ENCODE data around the gene BCAR1. TPM values are rescaled to one million over a fixed set of nuclear protein-coding genes. Genes with fewer than 3 reads are reported as not detected.

Gene BCAR1
- total and polyA plus RNA-seq, 10 of the 15 experiments (the other 5 are each of a cell fraction or from before 2014, with no cell fraction given) = 0.13 to 14.1 (median 2.8) TPM; not detected in 1

DNA sequence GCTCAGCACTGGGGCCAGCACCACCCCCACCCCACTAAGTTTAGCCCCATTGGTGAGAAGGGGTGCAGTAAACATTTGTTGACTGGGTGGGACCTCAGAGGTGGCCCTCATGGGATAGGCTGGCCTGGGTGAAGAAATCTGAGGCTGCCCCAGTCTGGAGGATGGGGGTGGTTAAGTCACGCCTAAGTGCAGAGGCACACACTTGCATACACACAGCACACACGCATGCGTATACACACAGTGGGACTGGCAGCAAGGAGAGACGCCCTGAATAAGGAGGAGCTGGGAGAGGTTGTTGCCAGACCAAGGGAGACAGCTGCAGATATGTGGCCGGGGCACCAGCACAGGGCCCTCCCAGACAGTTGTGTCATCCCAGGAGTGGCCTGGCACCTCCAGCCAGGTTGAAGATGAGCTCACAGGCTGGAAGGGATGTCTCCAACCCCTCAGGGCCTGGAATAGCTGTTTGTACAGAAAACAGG, 3.0 kb upstream of the BCAR1 start:
- H3K36me3 ChIP-seq (ENCODE audit: control insufficient read depth in 2 of 2, insufficient read depth in 2 of 2, low read length in 1 of 2) = no peaks in the 10 kb centered on the region
- H3K27ac ChIP-seq (ENCODE audit: control insufficient read depth, insufficient read depth) = no peak overlapping the region
- H3K27me3 ChIP-seq (replicated peaks in 1 of 2; ENCODE audit: control insufficient read depth in 2 of 2, insufficient read depth in 2 of 2, low read length in 1 of 2) = peaks cover 0 to 4% of the 10 kb centered on the region in 2 experiments; a peak in 1 of 4 replicates
- H3K4me2 ChIP-seq (ENCODE audit: control insufficient read depth, insufficient read depth) = no peak overlapping the region
- intact Hi-C loops (cut with micrococcal nuclease; ENCODE audit: unreplicated experiment) = no loop called here
- no TSS peak for BruUV-seq (replicated peaks)
- FAIRE-seq = no peak
- RAD21 ChIA-PET (ENCODE audit: unreplicated experiment) = no interaction called here
- SMC1A ChIA-PET (ENCODE audit: uncharacterized antibody, unreplicated experiment) = no interaction called here
- H3K9ac ChIP-seq (ENCODE audit: control insufficient read depth, insufficient read depth, low read length) = no peak overlapping the region
- no peaks in the 10 kb centered on the region for H3K9me3 ChIP-seq (replicated peaks; ENCODE audit: control insufficient read depth, insufficient read depth, low read length)
- H2AFZ ChIP-seq (ENCODE audit: control insufficient read depth, low read depth, low read length) = no peak overlapping the region
- H4K20me1 ChIP-seq (ENCODE audit: control insufficient read depth, insufficient read depth) = peaks cover 13% of the 10 kb centered on the region
- in situ Hi-C loops (cut with MboI) = no loop called here
- POLR2A ChIA-PET = interaction anchor here (1.1 to 1.2 kb wide), 2 partner anchors 11 to 243 kb away, joined by 3 read pairs; no protein-coding TSS in a partner anchor
- ATAC-seq = no peak
- WGBS (ENCODE audit: insufficient coverage, insufficient replicate concordance, low lambda C conversion rate, missing lambda C conversion rate) = 33% methylated on average over 5 of the region's 5 CpGs
- H3K4me1 ChIP-seq (ENCODE audit: control insufficient read depth, insufficient read depth, low read length) = peaks cover 11% of the 10 kb centered on the region
- CTCF ChIA-PET = interaction anchor here (1.0 to 1.2 kb wide), 2 partner anchors 16 to 125 kb away, joined by 4 to 5 read pairs; no protein-coding TSS in a partner anchor
- no peak for TF ChIP-seq SRF (IDR thresholded peaks at IDR 0.05; ENCODE audit: low read depth in 2 of 2, low read length in 2 of 2)
- H3K4me3 ChIP-seq = no peak overlapping the region
- H3K79me2 ChIP-seq (ENCODE audit: control insufficient read depth, insufficient read depth, low read length) = no peaks in the 10 kb centered on the region
- DNase-seq (ENCODE audit: low read depth, low spot score) = no peak

DNA sequence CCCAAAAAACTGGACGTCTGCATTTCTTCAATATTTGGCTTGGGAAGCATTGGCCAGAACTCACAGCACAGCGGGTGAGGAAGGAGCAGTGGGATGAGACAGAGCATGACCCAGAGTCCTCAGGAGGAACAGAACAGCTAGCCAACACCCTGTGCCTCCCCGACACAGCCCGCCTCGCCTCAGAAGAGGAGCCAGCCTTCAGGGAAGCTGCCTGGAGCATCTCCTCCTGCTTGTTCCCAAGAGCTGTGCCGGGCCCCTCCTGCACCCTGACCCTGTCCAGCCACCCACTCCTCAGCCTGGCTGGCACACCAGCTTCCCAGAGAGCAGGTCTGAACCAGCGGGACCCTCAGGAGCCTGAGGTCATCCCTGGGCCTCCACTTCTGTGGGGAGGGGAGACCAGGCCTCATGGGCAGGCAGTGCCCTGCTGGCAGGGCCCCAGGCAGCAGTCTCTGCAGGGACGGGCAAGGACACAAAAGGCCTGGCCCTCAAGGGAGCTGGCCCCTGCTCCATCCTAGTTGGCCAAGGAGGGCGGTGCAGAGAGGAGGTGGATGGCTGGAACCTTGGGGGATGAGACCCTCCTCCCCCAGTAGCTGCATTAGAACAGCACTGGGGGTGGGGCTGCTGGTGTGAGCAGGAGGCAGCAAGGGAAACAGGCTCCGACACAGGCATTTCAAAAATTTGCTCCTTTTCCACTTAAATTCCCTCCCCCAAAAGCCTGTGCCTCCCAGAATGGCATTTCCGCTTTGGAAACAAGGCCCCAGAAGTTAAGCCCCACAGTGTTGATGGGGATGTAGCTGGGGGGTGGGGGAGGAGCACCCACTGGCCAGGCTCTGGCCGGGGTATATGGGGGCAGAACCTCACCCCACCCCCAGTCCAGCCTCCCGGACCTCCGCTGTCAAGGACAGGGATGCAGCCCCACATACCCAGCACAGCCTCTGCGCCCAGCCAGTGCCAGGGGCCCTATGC, 1.8 kb upstream of the BCAR1 start:
- H3K9ac ChIP-seq (ENCODE audit: control insufficient read depth, insufficient read depth, low read length) = no peak overlapping the region
- in situ Hi-C loops (cut with MboI) (no loop called here), intact Hi-C loops (cut with micrococcal nuclease; ENCODE audit: unreplicated experiment) (no loop called here)
- peaks cover 0 to 4% of the 10 kb centered on the region in 2 experiments; a peak in 1 of 4 replicates for H3K27me3 ChIP-seq (replicated peaks in 1 of 2; ENCODE audit: control insufficient read depth in 2 of 2, insufficient read depth in 2 of 2, low read length in 1 of 2)
- TF ChIP-seq CHD4 (IDR thresholded peaks at IDR 0.05) = no peak
- no peak for TF ChIP-seq ZNF622 (IDR thresholded peaks at IDR 0.05)
- no peak for TF ChIP-seq RCOR1 (conservative IDR thresholded peaks at IDR 0.05; ENCODE audit: low read depth, low read length)
- no peak for TF ChIP-seq MTA2 (IDR thresholded peaks at IDR 0.05; ENCODE audit: low read depth)
- no peak for TF ChIP-seq NFYA (IDR thresholded peaks at IDR 0.05; ENCODE audit: borderline replicate concordance, low read depth, low read length)
- no peak for TF ChIP-seq ZZZ3 (IDR thresholded peaks at IDR 0.05; ENCODE audit: control insufficient read depth, insufficient read length, low read depth)
- TF ChIP-seq KAT2A (conservative IDR thresholded peaks at IDR 0.05; ENCODE audit: control insufficient read depth, low read depth, low read length) = no peak
- TF ChIP-seq NFXL1 (IDR thresholded peaks at IDR 0.05; ENCODE audit: borderline replicate concordance) = no peak
- TF ChIP-seq, protein P1, sequence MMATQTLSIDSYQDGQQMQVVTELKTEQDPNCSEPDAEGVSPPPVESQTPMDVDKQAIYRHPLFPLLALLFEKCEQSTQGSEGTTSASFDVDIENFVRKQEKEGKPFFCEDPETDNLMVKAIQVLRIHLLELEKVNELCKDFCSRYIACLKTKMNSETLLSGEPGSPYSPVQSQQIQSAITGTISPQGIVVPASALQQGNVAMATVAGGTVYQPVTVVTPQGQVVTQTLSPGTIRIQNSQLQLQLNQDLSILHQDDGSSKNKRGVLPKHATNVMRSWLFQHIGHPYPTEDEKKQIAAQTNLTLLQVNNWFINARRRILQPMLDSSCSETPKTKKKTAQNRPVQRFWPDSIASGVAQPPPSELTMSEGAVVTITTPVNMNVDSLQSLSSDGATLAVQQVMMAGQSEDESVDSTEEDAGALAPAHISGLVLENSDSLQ (IDR thresholded peaks at IDR 0.05) = no peak
- TF ChIP-seq SRF (IDR thresholded peaks at IDR 0.05; ENCODE audit: low read depth in 2 of 2, low read length in 2 of 2) = no peak
- no peak for TF ChIP-seq SMC3 (IDR thresholded peaks at IDR 0.05; ENCODE audit: borderline replicate concordance, low read length)
- TF ChIP-seq, protein P2, sequence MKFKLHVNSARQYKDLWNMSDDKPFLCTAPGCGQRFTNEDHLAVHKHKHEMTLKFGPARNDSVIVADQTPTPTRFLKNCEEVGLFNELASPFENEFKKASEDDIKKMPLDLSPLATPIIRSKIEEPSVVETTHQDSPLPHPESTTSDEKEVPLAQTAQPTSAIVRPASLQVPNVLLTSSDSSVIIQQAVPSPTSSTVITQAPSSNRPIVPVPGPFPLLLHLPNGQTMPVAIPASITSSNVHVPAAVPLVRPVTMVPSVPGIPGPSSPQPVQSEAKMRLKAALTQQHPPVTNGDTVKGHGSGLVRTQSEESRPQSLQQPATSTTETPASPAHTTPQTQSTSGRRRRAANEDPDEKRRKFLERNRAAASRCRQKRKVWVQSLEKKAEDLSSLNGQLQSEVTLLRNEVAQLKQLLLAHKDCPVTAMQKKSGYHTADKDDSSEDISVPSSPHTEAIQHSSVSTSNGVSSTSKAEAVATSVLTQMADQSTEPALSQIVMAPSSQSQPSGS (IDR thresholded peaks at IDR 0.05; ENCODE audit: low read length) = no peak
- no peak for DNase-seq (ENCODE audit: low read depth, low spot score)
- H3K4me3 ChIP-seq = no peak overlapping the region
- no TSS peak for BruUV-seq (replicated peaks)
- ATAC-seq = no peak
- ChIA-PET POLR2A (no interaction called here), SMC1A (ENCODE audit: uncharacterized antibody, unreplicated experiment) (no interaction called here), RAD21 (ENCODE audit: unreplicated experiment) (no interaction called here), CTCF (no interaction called here)
- no peaks in the 10 kb centered on the region for H3K36me3 ChIP-seq (ENCODE audit: control insufficient read depth in 2 of 2, insufficient read depth in 2 of 2, low read length in 1 of 2)
- no peak overlapping the region for H2AFZ ChIP-seq (ENCODE audit: control insufficient read depth, low read depth, low read length)
- no peak overlapping the region for H3K4me2 ChIP-seq (ENCODE audit: control insufficient read depth, insufficient read depth)
- 78% methylated on average over 14 of the region's 15 CpGs for WGBS (ENCODE audit: insufficient coverage, insufficient replicate concordance, low lambda C conversion rate, missing lambda C conversion rate)
- H3K79me2 ChIP-seq (ENCODE audit: control insufficient read depth, insufficient read depth, low read length) = no peaks in the 10 kb centered on the region; the same call in 1 of the 2 replicates
- H3K27ac ChIP-seq (ENCODE audit: control insufficient read depth, insufficient read depth) = no peak overlapping the region
- H3K9me3 ChIP-seq (replicated peaks; ENCODE audit: control insufficient read depth, insufficient read depth, low read length) = no peaks in the 10 kb centered on the region
- peaks cover 8% of the 10 kb centered on the region for H3K4me1 ChIP-seq (ENCODE audit: control insufficient read depth, insufficient read depth, low read length)
- peaks cover 13% of the 10 kb centered on the region for H4K20me1 ChIP-seq (ENCODE audit: control insufficient read depth, insufficient read depth)
- no peak for FAIRE-seq
